HG03095 (cell line): ENCODE data around the gene ERC2.
"Not testable (repeated sequence)": the region's sequence is repeated elsewhere in the genome, so short reads cannot be mapped to it uniquely, and the experiment has no call there.

Experiments used
- ATAC-seq: cut with Tn5 transposase; IDR thresholded peaks from one replicate; pipeline ENCODE4 v1.9.1; 2021; ENCODE audit warnings: moderate library complexity; ENCODE audit not compliant: unreplicated experiment

The ERC2 gene

GRCh38 chr3:56468184-56469106 is at the start of gene ERC2:
ERC2 (minus strand) TSS chr3:56468467.
- ATAC-seq, result no peak

- ATAC-seq, result no peak
Measured at GRCh38 chr3:56502738-56503137, 34.5 kb upstream of the ERC2 start.

GRCh38 chr3:56496376-56496775 is 28.1 kb upstream of the ERC2 start:
- ATAC-seq, result not testable (repeated sequence)

- ATAC-seq, result peak; percentile 81
Measured at GRCh38 chr3:56494679-56495322, 26.5 kb upstream of the ERC2 start.

- no peak for ATAC-seq
Measured at GRCh38 chr3:56491566-56491965, 23.3 kb upstream of the ERC2 start.

- ATAC-seq, result no peak
Measured at GRCh38 chr3:56488812-56489600, 20.7 kb upstream of the ERC2 start.

- no peak for ATAC-seq
Measured at GRCh38 chr3:56484525-56485032, 16.3 kb upstream of the ERC2 start.

GRCh38 chr3:56484122-56484521 is 15.9 kb upstream of the ERC2 start:
- no peak for ATAC-seq

GRCh38 chr3:56477646-56478045 is 9.4 kb upstream of the ERC2 start:
- no peak for ATAC-seq

GRCh38 chr3:56476771-56477170 is 8.5 kb upstream of the ERC2 start:
- no peak for ATAC-seq

- ATAC-seq, result no peak
Measured at GRCh38 chr3:56471771-56472170, 3.5 kb upstream of the ERC2 start.

GRCh38 chr3:56469141-56469540 is 874 bp upstream of the ERC2 start:
- ATAC-seq, result no peak

- ATAC-seq, result no peak
Measured at GRCh38 chr3:56467801-56468183, 475 bp downstream of the ERC2 start.

- no peak for ATAC-seq
Measured at GRCh38 chr3:56467108-56467507, 1.2 kb downstream of the ERC2 start.

GRCh38 chr3:56459719-56460118 is 8.5 kb downstream of the ERC2 start:
- ATAC-seq, result no peak

GRCh38 chr3:56459104-56459496 is 9.2 kb downstream of the ERC2 start:
- no peak for ATAC-seq

GRCh38 chr3:56458496-56459103 is 9.7 kb downstream of the ERC2 start:
- no peak for ATAC-seq

GRCh38 chr3:56456117-56456516 is 12.2 kb downstream of the ERC2 start:
- ATAC-seq, result no peak

GRCh38 chr3:56453011-56453410 is 15.3 kb downstream of the ERC2 start:
- ATAC-seq, result no peak

- ATAC-seq, result no peak
Measured at GRCh38 chr3:56452085-56452484, 16.2 kb downstream of the ERC2 start.

- no peak for ATAC-seq
Measured at GRCh38 chr3:56443372-56443771, 24.9 kb downstream of the ERC2 start.
